Lower leg skin (tissue), 4 donors: ENCODE data around the gene CPNE6. TPM values are rescaled to one million over a fixed set of nuclear protein-coding genes. Genes with fewer than 3 reads are reported as not detected.

Experiments
- DNase-seq, 2 donors: peaks; one replicate each; pipeline ENCODE4 v3.0.0-alpha.2; 2019; ENCODE audit warnings: low spot score in 2 of 2
- H3K4me3 ChIP-seq: fragments of 200-600 bp; sonication (generic); 2 replicates; pipeline ENCODE4 v1.5.1; 2017; ENCODE audit warnings: mild to moderate bottlenecking, low read depth; ENCODE audit not compliant: poor library complexity, severe bottlenecking
- CTCF ChIP-seq, 3 donors: fragments of 450-650 bp; IDR thresholded peaks; one replicate each; pipeline ENCODE4 v1.5.1; 2016; ENCODE audit warnings: antibody characterized with exemption in 3 of 3, mild to moderate bottlenecking in 3 of 3, moderate library complexity in 2 of 3
- POLR2A ChIP-seq, 2 donors: fragments of 450-650 bp; IDR thresholded peaks; one replicate each; pipeline ENCODE4 v1.6.1; 2016 to 2017; ENCODE audit warnings: antibody characterized with exemption in 2 of 2, mild to moderate bottlenecking in 1 of 2, moderate library complexity in 1 of 2
- WGBS, 2 donors: methylation state at CpG; one replicate each; pipeline ENCODE4 v1.1.5; 2018; 5-methylcytosine and 5-hydroxymethylcytosine counted together
- intact Hi-C: fragments of 100-400 bp; cut with DNase I; formaldehyde crosslinking; loops from one replicate; pipeline ENCODE4 v1.15.0; 2023; ENCODE audit warnings: low total_unique reads
- total RNA-seq, 4 donors: library from RNA; depleted of rRNA; stranded (reverse); fragments of >200 nt; gene quantifications; one replicate each; pipeline ENCODE4 v1.1.0, GENCODE V29; 2016

Gene CPNE6
- total RNA-seq, 4 donors from 2014 or later, result 0.39 TPM; not detected in 3

GRCh38 chr14:24058951-24059475 is 12.3 kb upstream of the CPNE6 start:
- no peak overlapping the region for H3K4me3 ChIP-seq
- TF ChIP-seq CTCF (IDR thresholded peaks at IDR 0.05) (no peak), POLR2A (IDR thresholded peaks at IDR 0.05) (no peak)
- 86 to 90% methylated on average over 9 to 10 of the region's 10 CpGs for WGBS, 2 donors
- no peak for DNase-seq
- intact Hi-C loops, result loop anchor here (5.0 kb wide), 1 partner anchor 48 kb away; no protein-coding TSS in a partner anchor

GRCh38 chr14:24059841-24060388 is 11.4 kb upstream of the CPNE6 start:
- no peak for DNase-seq
- no peak overlapping the region for H3K4me3 ChIP-seq
- TF ChIP-seq POLR2A (IDR thresholded peaks at IDR 0.05) (no peak), CTCF (IDR thresholded peaks at IDR 0.05) (no peak)
- 81 to 95% methylated on average over 16 of the region's 16 CpGs for WGBS, 2 donors
- intact Hi-C loops, result loop anchor here (5.0 kb wide), 1 partner anchor 47 kb away; no protein-coding TSS in a partner anchor

- WGBS, 2 donors, result 88 to 90% methylated on average over 9 to 10 of the region's 10 CpGs
- no peak for DNase-seq
- intact Hi-C loops, result no loop called here
- no peak for TF ChIP-seq POLR2A (IDR thresholded peaks at IDR 0.05)
- no peak for TF ChIP-seq CTCF (IDR thresholded peaks at IDR 0.05)
- H3K4me3 ChIP-seq, result no peak overlapping the region
Measured at GRCh38 chr14:24060443-24060842, 10.9 kb upstream of the CPNE6 start.

- 92 to 96% methylated on average over 7 of the region's 7 CpGs for WGBS, 2 donors
Measured at GRCh38 chr14:24060984-24061913, 10.1 kb upstream of the CPNE6 start.

More at GRCh38 chr14:24060984-24061913, 10.1 kb upstream of the CPNE6 start:
- TF ChIP-seq CTCF (IDR thresholded peaks at IDR 0.05), result no peak
- TF ChIP-seq POLR2A (IDR thresholded peaks at IDR 0.05), result no peak
- intact Hi-C loops, result no loop called here
- no peak for DNase-seq
- no peak overlapping the region for H3K4me3 ChIP-seq
